ENCODE measurements around the gene TREML2. TPM values are rescaled to one million over a fixed set of nuclear protein-coding genes. Genes with fewer than 3 reads are reported as not detected.

Gene TREML2
- total RNA-seq, 4 donors from 2014 or later = 0.19 to 4.3 (median 0.34) TPM

DNA sequence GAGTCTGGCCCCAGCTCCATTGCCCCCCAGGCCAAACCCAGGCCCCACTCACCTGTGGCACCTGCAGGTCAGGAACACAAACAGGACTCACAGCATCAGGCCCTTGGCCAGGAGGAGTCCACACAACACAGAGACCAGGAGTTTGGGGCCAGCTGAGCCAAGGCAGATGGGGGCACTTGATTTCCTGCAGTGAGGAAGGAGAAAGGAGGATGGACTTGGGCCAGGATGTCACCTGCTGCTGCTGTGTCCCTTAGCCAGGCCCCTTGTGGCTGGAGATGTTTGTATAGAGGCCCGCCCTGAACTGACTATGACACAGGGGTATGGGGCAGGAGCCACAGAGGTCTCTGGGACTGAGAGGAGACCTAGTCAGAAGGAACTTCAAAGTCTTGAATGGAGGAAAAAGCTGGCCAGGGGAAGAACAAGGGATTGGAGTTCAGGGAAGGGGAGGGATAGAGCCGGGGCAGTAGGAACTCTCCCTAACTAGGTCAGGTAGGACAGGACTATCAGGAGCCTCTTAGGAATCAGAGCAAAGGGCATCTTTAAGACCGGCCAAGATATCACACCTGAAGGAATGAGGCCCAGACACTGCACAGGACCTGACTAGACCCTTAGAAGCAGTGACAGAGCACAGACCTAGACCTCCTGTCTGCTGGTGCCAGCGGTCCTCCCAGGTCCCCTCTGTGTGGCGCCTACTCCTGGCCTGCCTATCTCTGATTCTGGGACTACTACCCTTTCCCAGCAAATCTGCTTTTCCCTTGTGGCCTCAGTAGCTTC lies 8.8 kb upstream of the TREML2 start:
- no peak for ATAC-seq (ENCODE audit: low FRiP score)
- DNase-seq (ENCODE audit: low spot score) = no peak
- TF ChIP-seq CTCF (IDR thresholded peaks at IDR 0.05) = no peak

DNA sequence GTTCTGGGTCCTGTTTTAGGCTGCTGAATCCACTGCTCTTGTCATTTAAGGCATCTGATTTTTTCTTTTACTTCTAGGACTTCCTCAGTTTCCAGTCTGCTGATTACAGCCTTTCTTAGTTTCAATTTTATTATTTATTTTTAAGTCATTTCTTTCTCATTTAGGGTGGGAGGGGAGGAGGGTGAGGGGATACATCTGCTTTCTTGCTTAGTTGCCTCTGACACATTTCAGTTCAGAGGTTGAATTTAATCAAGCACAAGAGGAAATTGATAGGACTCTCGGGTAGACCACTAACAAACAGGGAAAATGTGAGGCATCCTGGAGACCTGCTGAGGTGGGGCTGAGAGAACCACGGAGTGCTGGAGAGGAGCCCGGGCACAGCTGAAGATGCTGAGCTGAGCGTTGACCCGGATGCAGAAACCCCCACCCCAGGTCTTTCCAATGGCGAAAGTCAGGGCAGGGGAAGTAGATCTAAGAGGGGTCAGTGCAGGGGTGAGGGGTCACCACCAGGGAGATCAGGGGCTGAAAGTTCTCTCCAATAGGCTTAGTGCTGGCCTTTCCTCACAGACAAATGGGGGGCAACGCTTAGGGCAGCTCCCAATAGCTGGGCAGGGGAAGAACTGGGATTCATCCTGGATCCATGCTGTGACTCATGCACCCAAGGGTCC lies 7.6 kb upstream of the TREML2 start:
- ATAC-seq (ENCODE audit: low FRiP score) = no peak
- no peak for DNase-seq (ENCODE audit: low spot score)
- TF ChIP-seq CTCF (IDR thresholded peaks at IDR 0.05) = no peak

- no peak for ATAC-seq (ENCODE audit: low FRiP score)
- no peak for DNase-seq (ENCODE audit: low spot score)
- no peak for TF ChIP-seq CTCF (IDR thresholded peaks at IDR 0.05)
Observed at GRCh38 chr6:41204156-41204555, 3.2 kb upstream of the TREML2 start.

- TF ChIP-seq CTCF (IDR thresholded peaks at IDR 0.05) = no peak
- no peak for DNase-seq (ENCODE audit: low spot score)
- no peak for ATAC-seq (ENCODE audit: low FRiP score)
Observed at GRCh38 chr6:41201764-41202173, 820 bp upstream of the TREML2 start.

GRCh38 chr6:41200296-41200900 lies 551 bp downstream of the TREML2 start:
- no peak for ATAC-seq (ENCODE audit: low FRiP score)
- no peak for DNase-seq (ENCODE audit: low spot score)
- no peak for TF ChIP-seq CTCF (IDR thresholded peaks at IDR 0.05)

DNA sequence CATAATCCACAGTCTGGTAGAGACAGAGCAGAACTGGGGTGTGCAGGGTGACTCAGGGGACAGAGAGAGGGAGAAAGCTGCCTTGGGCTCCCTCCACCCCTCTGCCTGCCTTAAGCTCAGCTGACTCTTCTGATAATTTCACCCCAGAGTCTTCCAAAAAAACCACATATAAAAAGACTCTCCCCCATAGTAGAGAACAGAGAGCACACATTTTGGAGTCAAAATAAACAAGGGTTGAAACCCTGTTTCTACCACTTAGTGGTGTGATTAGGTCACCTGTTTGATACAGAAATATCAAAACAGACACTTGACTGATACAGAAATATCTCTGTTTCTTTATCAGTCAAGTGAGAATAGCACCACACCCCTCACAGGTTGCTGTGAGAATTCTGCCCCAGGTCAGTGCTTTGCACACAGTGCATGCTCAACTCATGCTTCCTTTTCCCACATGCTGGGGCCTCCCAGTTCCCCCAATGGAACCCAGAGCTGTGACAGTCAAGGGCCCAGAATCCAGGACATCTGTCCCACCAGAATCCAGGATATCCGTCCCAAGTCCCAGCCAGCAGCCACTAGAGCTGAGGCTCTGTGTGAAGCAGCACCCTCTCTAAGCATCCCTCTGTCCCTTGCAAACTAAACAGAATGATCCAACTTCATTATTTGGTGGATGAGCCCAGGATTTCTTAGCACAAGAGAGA lies 1.2 kb downstream of the TREML2 start:
- TF ChIP-seq CTCF (IDR thresholded peaks at IDR 0.05) = no peak
- DNase-seq (ENCODE audit: low spot score) (no peak), ATAC-seq (ENCODE audit: low FRiP score) (no peak)
